Cardiac muscle cell (in vitro differentiated cells and primary cell): ENCODE results near the gene GABBR2. TPM values are rescaled to one million over a fixed set of nuclear protein-coding genes. Genes with fewer than 3 reads are reported as not detected.

Source experiments
- DNase-seq, 2 donors: peaks; one replicate each; pipeline versions ENCODE4 v3.0.0 to v3.0.0-alpha.2; 2010 to 2017; ENCODE audit warnings: low read depth in 1 of 2, low spot score in 1 of 2
- H3K27ac ChIP-seq: fragments of 200-600 bp; sonication (generic); 2 replicates; pipeline ENCODE4 v1.5.1; 2016
- H3K27me3 ChIP-seq: fragments of 200-600 bp; sonication (generic); 2 replicates; pipeline ENCODE4 v1.6.0; 2016; ENCODE audit warnings: control low read depth
- H3K36me3 ChIP-seq: fragments of 200-600 bp; sonication (generic); 2 replicates; pipeline ENCODE4 v1.5.1; 2016; ENCODE audit warnings: control low read depth
- H3K4me1 ChIP-seq: fragments of 200-600 bp; sonication (generic); 2 replicates; pipeline ENCODE4 v1.8.1; 2017; ENCODE audit warnings: low read depth, mild to moderate bottlenecking, mixed run types
- H3K4me3 ChIP-seq: fragments of 200-600 bp; sonication (generic); 2 replicates; pipeline ENCODE4 v1.5.1; 2016; ENCODE audit warnings: mild to moderate bottlenecking
- H3K9me3 ChIP-seq: fragments of 200-600 bp; sonication (generic); 2 replicates; pipeline ENCODE4 v1.5.1; 2017; ENCODE audit warnings: low read depth, mild to moderate bottlenecking, control low read depth
- polyA plus RNA-seq: library from polyadenylated mRNA; unstranded; fragments of >200 nt; fragmentation: Nextera tagmentation; extraction: Ambion mirVana; gene quantifications from 2 replicates; pipeline ENCODE4 v1.2.1, GENCODE V29; 2016
- total RNA-seq: library from RNA; depleted of rRNA; stranded (reverse); fragments of >200 nt; gene quantifications from 2 replicates; pipeline ENCODE4 v1.2.3, GENCODE V29; 2016
- TF ChIP-seq, protein P1 (sequence below): IDR thresholded peaks from 2 replicates; pipeline ENCODE4 v1.5.1; 2012; ENCODE audit warnings: low read depth, mild to moderate bottlenecking, low read length

GABBR2 gene
- total and polyA plus RNA-seq, 2 experiments from 2014 or later = 0.06 TPM; not detected in 1

DNA sequence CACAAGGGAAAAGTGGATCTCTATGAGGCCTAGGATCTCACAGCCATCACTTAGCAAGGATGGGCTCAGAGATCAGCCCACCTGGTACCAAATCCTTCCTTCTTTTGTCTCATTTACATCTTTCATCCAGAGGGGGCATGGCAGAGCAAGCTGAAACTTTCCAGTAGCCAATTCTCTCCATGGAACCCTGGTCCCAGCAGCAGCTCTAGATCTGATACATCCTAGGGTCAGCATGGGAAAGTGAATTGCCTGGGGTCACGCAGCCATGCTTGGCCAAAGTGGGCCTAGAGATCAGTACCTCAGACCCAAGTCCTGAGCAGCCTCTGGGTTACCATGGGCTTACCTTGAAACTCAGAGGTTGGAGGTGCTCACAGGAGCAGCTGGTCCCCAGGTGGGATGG is 170.5 kb downstream of the GABBR2 start:
- TF ChIP-seq, protein P1, sequence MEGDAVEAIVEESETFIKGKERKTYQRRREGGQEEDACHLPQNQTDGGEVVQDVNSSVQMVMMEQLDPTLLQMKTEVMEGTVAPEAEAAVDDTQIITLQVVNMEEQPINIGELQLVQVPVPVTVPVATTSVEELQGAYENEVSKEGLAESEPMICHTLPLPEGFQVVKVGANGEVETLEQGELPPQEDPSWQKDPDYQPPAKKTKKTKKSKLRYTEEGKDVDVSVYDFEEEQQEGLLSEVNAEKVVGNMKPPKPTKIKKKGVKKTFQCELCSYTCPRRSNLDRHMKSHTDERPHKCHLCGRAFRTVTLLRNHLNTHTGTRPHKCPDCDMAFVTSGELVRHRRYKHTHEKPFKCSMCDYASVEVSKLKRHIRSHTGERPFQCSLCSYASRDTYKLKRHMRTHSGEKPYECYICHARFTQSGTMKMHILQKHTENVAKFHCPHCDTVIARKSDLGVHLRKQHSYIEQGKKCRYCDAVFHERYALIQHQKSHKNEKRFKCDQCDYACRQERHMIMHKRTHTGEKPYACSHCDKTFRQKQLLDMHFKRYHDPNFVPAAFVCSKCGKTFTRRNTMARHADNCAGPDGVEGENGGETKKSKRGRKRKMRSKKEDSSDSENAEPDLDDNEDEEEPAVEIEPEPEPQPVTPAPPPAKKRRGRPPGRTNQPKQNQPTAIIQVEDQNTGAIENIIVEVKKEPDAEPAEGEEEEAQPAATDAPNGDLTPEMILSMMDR = peak; percentile 14
- Histone ChIP-seq H3K9me3 (no peaks in the 10 kb centered on the region), H3K4me1 (no peaks in the 10 kb centered on the region), H3K4me3 (no peak overlapping the region), H3K27me3 (no peaks in the 10 kb centered on the region), H3K36me3 (no peaks in the 10 kb centered on the region), H3K27ac (no peak overlapping the region)
- DNase-seq = no peak

DNA sequence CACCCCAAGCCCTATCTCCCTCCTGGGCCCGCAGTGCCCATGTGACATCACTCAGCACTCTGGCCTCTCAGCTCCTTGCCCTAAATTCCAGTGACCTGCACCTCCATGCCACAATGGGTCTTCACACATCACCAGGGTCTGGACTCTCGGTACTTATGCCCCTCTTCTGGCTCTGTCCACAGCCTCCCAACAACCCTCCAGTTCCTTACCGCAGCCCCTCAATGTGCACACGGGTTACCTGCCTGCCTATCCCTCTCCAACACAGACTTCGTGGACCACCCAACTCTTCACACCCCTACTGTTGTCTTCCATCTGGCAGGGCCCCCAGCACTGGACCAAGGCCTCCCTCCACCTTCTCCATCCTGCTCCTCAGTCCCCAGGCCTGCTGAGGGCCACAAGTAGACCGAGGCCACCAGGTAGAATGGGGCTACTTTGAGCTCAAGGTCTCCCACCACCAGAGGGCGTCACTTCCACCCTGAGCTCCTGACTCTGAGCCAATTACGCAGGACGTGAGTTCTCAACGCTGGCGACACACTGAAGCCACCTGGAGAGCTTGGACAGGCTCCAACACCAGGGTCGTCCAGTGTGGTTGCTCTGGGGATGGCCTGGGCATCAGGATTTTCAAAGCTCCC is 172.1 kb downstream of the GABBR2 start:
- H3K4me1 ChIP-seq = no peaks in the 10 kb centered on the region
- DNase-seq = peak in 1 of 2 donors; percentile 15
- H3K27me3 ChIP-seq = no peaks in the 10 kb centered on the region
- no peaks in the 10 kb centered on the region for H3K36me3 ChIP-seq
- no peaks in the 10 kb centered on the region for H3K9me3 ChIP-seq
- TF ChIP-seq, protein P1 = peak; percentile 37
- H3K4me3 ChIP-seq = no peak overlapping the region
- no peak overlapping the region for H3K27ac ChIP-seq

DNA sequence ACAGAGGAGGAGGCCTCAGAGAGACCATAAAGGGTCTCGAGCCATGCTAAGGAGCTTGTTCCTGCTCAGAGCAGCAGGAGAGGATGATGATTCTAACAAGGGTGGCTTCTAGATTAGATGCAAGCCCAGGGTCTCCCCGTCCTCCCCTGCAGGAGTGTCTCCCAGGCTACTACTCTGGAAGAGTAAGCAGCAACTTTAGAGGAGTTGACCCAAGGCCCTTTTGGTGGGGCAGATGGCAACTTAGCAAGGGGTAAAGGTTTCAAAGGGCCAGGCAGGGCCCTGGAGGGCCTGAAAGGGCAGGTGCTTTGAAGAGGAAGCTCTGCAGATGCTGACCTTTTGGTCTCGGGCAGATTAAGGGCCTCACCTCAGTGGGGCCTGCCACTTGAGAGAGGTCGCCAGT is 174.9 kb downstream of the GABBR2 start:
- Histone ChIP-seq H3K36me3 (no peaks in the 10 kb centered on the region), H3K27ac (no peak overlapping the region), H3K9me3 (no peaks in the 10 kb centered on the region), H3K4me1 (no peaks in the 10 kb centered on the region), H3K4me3 (no peak overlapping the region), H3K27me3 (no peaks in the 10 kb centered on the region)
- DNase-seq = no peak
- TF ChIP-seq, protein P1 = no peak

DNA sequence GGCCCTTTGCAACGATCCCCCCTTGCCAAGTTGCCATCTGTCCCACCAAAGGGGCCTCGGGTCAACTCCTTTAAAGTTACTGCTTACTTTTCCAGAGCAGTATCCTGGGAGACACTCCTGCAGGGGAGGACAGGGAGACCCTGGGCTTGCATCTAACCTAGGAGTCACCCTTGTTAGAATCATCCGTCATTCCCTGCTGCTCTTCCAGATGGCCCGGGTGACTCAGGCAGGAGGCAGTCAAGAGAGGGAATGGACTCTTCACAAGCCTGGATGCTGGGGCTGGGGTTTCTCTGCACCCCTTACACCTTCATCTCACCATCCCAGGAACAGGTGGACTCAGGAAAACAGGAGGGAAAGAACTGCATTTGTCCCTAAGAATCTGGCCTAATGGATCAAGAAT is 175.6 kb downstream of the GABBR2 start:
- no peak for DNase-seq
- no peaks in the 10 kb centered on the region for H3K9me3 ChIP-seq
- no peaks in the 10 kb centered on the region for H3K4me1 ChIP-seq
- no peaks in the 10 kb centered on the region for H3K36me3 ChIP-seq
- TF ChIP-seq, protein P1 = no peak
- no peak overlapping the region for H3K27ac ChIP-seq
- H3K4me3 ChIP-seq = no peak overlapping the region
- no peaks in the 10 kb centered on the region for H3K27me3 ChIP-seq

DNA sequence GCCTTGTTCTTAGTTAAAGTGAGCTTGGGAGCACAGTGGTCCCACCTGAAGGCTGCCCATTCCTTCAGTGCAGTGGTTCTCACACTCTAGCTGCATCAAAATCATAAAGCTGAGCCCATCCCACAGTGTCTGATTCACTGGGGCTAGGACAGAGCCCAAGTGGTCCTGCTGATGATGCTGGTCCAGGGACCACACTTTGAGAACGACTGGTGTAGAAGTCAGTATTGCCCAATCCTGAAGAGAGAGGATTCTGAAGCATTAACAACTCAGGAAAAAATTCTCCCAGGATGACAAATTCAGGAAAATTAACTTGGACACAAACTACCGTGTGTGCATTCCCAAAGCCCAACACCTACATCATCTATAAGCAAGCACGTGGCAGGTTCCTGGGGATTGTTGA is 176.2 kb downstream of the GABBR2 start:
- Histone ChIP-seq H3K4me3 (no peak overlapping the region), H3K9me3 (no peaks in the 10 kb centered on the region), H3K4me1 (no peaks in the 10 kb centered on the region), H3K27ac (no peak overlapping the region), H3K27me3 (no peaks in the 10 kb centered on the region), H3K36me3 (no peaks in the 10 kb centered on the region)
- TF ChIP-seq, protein P1 = no peak
- no peak for DNase-seq
